Measurements from ENCODE around the gene PTPRE.
A peak's percentile ranks its signal among the peaks of the same experiment; 100 is the strongest.

PTPRE gene

DNA sequence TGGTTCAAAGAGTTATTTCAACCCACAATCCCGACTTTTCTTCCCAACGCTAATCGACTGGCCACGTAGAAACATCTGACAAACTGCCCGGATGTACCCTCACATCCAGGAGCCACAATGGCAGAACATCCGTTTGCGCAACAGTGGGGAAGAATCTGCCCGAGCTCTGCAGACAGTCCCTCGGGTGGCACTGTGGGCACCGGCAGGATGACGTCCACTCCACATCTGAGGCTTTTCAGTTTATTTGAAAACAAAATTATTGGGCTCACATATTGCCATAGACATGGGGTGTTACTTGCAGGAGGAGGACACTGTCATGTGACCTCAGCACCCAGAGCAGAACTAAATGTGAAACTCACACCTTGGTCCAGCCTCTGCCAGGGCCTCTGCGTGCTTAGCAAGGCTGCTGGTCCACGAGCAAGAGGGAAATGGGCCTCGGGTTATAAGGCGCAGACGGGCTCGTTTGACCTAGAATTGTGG, 135.3 kb downstream of the PTPRE start:
- DNase-seq (ENCODE audit: insufficient read length): no peak
- TF ChIP-seq POLR2AphosphoS5 (IDR thresholded peaks at IDR 0.05; ENCODE audit: low read depth, low read length): no peak
- TF ChIP-seq TAF1 (IDR thresholded peaks at IDR 0.05; ENCODE audit: borderline replicate concordance, low read depth, low read length): no peak
- TF ChIP-seq POLR2A (IDR thresholded peaks at IDR 0.05; ENCODE audit: low read depth, low read length): no peak
- FAIRE-seq: no peak

DNA sequence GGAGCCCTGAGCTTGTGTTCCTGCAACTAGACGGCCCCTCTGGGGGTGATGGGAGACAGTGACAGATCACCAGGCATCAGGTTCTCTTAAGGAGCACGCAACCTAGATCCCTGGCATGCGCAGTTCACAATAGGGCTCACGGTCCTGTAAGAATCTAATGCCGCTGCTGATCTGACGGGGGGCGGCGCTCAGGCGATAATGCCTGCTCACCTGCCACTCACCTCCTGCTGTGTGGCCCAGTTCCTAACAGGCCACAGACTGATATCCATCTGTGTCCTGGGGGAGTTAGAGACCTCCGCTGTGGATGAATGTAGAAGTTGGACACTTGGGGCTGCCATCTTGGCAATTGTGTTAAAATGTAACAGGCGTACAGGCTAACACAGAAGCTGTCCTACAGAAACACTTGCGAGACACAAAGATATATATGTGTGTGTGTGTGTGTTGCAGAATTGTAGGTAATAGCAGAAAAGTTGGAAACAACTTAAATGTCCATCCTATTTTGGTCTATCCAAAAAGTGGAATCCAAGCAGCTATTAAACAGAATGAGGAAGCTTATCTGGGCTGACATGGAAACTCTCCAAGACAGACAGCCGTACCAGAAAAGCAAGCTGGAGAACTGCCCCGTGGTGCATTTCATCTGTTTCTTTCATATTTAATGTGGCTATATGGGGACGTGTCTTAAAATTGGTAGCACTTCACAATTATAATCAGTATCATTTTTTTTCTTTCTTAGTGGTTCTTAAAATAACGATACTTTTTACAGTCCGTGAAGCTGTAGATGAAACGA, 136.5 kb downstream of the PTPRE start:
- DNase-seq (ENCODE audit: insufficient read length) (no peak), FAIRE-seq (no peak)
- TF ChIP-seq POLR2A (IDR thresholded peaks at IDR 0.05; ENCODE audit: low read depth, low read length) (no peak), POLR2AphosphoS5 (IDR thresholded peaks at IDR 0.05; ENCODE audit: low read depth, low read length) (no peak), TAF1 (IDR thresholded peaks at IDR 0.05; ENCODE audit: borderline replicate concordance, low read depth, low read length) (no peak)

DNA sequence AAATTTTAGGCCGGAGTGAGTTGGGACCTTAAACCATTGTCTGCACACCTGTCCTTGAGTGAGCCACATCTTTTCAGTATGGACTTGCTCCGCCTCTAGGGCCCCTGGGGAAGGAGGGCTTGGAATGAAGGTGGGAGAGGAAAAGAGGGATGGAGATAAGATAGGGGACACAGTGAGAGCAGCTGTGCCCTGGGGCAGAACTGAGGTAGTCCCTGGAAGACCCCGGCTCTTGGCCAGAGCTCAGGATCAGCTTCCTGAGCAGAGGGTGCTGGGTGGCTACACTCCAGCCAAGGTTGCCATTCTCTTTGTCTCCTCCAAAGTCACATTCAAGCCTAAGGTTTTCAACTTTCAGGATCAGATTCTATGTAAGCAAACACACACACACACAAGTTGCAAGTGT, 137.3 kb downstream of the PTPRE start:
- TF ChIP-seq POLR2A (IDR thresholded peaks at IDR 0.05; ENCODE audit: low read depth, low read length) (no peak), TAF1 (IDR thresholded peaks at IDR 0.05; ENCODE audit: borderline replicate concordance, low read depth, low read length) (no peak), POLR2AphosphoS5 (IDR thresholded peaks at IDR 0.05; ENCODE audit: low read depth, low read length) (no peak)
- no peak for DNase-seq (ENCODE audit: insufficient read length)
- no peak for FAIRE-seq

DNA sequence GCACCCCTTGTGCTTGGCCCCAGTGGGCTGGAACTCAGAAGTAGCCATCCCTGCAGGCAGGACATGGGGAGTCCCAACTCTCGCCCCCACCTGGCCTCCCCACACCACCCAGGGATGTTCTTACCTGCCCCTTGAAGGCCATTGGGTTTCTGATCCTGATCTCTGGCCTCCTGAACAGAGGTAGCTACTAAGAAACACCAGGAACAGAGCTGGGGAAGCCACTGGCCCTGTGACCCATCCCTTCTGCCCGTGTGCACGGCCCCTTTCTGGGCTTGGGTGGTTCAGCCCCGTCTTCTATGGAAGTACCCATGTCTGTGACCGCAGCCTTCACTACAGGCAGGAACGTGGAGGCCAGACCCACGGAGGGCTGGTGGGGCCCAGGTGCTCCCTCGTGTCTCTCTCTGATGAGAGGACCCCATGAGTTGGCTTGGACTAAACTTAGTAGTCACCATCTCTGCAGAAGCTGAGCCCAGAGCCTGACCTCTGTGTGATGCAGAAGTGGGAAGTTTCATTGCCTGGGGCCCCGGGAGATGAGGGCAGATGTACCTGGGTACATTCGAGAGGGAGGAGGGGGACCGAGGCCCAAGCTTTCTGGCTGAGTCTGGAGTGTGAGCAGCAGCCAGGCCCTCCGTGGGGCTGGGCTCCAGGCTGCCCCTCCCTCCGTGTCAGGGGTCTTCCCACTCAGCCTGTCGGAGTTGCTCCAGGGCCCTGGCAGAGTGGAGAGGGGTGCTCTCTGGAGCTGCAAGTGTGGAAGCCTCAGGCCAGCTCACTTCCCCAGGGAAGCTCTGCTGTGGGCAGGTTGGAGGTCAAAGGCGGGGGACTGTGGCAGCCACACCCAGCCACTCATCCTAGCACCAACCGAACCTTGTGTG, 138.3 kb downstream of the PTPRE start:
- FAIRE-seq (no peak), DNase-seq (ENCODE audit: insufficient read length) (no peak)
- TF ChIP-seq POLR2A (IDR thresholded peaks at IDR 0.05; ENCODE audit: low read depth, low read length): no peak
- no peak for TF ChIP-seq TAF1 (IDR thresholded peaks at IDR 0.05; ENCODE audit: borderline replicate concordance, low read depth, low read length)
- no peak for TF ChIP-seq POLR2AphosphoS5 (IDR thresholded peaks at IDR 0.05; ENCODE audit: low read depth, low read length)

DNA sequence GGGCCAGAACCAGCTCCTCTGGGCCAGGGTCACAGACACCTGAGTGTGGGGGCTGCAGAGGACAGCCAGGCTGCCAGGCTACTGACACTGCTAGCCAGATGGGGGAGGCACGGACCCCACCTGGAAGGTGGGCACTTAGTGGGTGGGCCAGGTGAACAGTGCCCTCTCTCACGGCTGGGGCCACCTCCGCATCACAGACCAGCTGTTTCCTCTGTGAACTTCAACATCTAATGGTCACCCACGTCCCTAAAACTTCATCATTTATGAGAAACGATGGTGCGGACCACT, 138.9 kb downstream of the PTPRE start:
- no peak for TF ChIP-seq POLR2AphosphoS5 (IDR thresholded peaks at IDR 0.05; ENCODE audit: low read depth, low read length)
- TF ChIP-seq TAF1 (IDR thresholded peaks at IDR 0.05; ENCODE audit: borderline replicate concordance, low read depth, low read length): no peak
- no peak for TF ChIP-seq POLR2A (IDR thresholded peaks at IDR 0.05; ENCODE audit: low read depth, low read length)
- DNase-seq (ENCODE audit: insufficient read length): no peak
- no peak for FAIRE-seq

DNA sequence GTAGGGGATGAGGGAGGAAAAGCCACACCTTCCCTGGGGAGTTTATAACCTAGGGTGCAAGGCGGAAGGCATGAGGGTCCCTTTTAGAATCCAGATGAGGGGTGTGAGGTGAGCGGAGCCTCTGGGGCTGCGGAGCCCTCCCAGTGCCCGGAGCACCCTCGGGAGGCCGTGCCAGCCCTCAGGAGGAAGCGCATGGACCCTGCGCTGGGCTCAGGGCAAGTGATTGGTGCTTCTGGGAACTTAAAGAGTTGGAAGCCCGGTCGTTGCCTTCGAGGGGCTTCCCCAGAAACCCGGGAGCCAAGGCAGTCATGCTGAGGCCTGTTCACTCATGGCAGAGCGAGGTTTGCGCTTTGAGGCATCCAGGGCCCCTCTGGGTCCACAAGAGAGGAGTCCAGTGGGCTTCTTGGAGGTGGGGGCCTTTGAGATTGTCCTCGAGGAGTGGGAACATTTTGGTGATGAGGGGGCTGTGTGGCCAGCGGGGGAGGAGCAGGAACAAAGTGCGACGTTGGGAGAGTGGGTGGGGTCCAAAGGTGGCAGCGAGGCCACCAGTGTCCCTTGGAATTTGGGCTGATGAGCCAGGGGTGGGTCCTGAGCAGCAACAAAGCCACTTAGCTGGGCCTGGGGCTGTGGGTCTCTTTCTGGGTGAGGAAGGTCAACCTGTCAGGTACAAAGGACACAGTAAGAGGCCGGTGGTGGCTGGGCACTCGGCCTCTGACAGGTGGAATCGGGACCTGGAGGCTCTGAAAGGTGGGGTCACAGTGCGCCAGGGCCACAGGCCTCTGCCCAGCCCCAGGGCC, 139.5 kb downstream of the PTPRE start:
- TF ChIP-seq TAF1 (IDR thresholded peaks at IDR 0.05; ENCODE audit: borderline replicate concordance, low read depth, low read length) (no peak), POLR2AphosphoS5 (IDR thresholded peaks at IDR 0.05; ENCODE audit: low read depth, low read length) (no peak), POLR2A (IDR thresholded peaks at IDR 0.05; ENCODE audit: low read depth, low read length) (no peak)
- DNase-seq (ENCODE audit: insufficient read length) (no peak), FAIRE-seq (no peak)

DNA sequence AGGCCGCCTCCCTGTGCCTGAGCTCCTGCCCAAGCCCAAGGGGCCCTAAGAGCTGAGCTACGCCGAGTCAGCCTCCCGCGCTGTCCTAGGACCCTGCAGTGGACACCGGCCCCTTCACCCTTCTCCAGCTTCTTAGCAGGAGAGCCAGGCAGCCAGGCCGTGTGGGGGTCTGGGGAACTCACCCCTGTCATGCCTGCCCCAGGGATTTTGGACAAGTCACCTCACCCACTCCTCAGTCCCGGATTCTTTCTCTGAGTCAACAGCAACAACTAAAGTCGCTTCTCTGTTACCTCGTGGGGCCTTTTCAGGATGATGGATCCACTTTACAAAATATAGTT, 140.0 kb downstream of the PTPRE start:
- TF ChIP-seq POLR2AphosphoS5 (IDR thresholded peaks at IDR 0.05; ENCODE audit: low read depth, low read length): no peak
- TF ChIP-seq TAF1 (IDR thresholded peaks at IDR 0.05; ENCODE audit: borderline replicate concordance, low read depth, low read length): no peak
- TF ChIP-seq POLR2A (IDR thresholded peaks at IDR 0.05; ENCODE audit: low read depth, low read length): no peak
- FAIRE-seq: peak; percentile 42
- no peak for DNase-seq (ENCODE audit: insufficient read length)

DNA sequence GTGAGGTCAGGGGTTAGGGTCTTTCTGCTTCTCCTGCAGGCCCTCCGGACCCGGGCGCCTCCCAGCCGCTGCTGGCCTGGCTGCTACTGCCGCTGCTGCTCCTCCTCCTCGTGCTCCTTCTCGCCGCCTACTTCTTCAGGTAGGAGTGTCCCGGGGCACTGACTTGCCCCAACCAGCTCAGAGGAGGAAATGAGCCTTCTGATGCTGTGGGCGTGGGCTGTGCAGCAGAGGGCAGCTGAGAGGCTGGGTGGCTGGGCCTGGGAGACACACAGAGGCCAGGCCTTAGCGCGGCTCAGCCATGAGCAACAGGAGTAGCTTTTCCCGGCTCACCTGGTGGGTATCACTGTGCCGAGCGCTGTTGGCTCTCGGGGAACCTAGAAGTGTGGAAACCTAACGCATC, 140.4 kb downstream of the PTPRE start:
- peak; percentile 90 for DNase-seq (ENCODE audit: insufficient read length)
- TF ChIP-seq POLR2A (IDR thresholded peaks at IDR 0.05; ENCODE audit: low read depth, low read length) (peak; percentile 61; the same call in 1 of the 2 replicates), POLR2AphosphoS5 (IDR thresholded peaks at IDR 0.05; ENCODE audit: low read depth, low read length) (0 out of 2 replicates have a peak, but pooled peaks have one; percentile 65), TAF1 (IDR thresholded peaks at IDR 0.05; ENCODE audit: borderline replicate concordance, low read depth, low read length) (no peak)
- peak; percentile 95 for FAIRE-seq

DNA sequence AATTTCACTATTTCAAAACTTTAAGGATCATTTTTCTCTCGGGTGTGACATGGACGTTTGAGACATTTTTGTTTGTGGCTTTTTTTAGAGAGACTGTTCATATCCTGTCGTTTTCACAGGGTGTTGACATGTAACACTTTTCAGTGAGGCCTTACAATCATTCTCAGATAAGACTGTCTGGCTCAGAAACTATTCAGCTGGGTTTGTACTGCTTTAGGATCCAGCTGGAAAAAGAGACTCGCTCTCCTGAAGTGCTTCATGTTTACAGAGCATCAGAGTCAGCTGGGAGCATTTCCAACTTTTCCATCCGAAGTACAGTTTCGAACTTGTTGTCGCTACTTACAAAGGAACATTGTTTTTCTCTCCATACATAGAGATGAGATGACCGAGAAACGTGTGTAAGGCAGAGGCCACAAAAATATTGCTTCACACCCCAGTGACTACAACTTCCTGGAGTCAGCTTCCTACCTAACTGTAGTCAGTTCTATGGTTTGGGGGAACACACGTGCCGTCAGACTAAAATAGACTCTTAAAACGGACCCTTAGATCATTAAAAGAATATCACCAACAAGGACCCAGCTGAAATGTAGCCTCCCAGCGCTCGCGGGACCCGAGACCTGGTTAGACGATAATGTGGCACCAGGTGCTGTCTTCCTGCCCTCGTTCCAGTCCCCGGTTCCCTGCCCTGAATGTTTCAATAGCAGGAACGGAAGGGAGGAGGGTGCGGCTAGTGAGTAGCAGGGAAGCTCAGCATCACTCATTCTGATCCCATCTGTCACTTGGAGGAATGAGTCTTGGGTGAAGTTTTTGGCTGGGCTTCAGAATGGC, 141.3 kb downstream of the PTPRE start:
- no peak for FAIRE-seq
- TF ChIP-seq TAF1 (IDR thresholded peaks at IDR 0.05; ENCODE audit: borderline replicate concordance, low read depth, low read length) (no peak), POLR2A (IDR thresholded peaks at IDR 0.05; ENCODE audit: low read depth, low read length) (no peak), POLR2AphosphoS5 (IDR thresholded peaks at IDR 0.05; ENCODE audit: low read depth, low read length) (no peak)
- no peak for DNase-seq (ENCODE audit: insufficient read length)

DNA sequence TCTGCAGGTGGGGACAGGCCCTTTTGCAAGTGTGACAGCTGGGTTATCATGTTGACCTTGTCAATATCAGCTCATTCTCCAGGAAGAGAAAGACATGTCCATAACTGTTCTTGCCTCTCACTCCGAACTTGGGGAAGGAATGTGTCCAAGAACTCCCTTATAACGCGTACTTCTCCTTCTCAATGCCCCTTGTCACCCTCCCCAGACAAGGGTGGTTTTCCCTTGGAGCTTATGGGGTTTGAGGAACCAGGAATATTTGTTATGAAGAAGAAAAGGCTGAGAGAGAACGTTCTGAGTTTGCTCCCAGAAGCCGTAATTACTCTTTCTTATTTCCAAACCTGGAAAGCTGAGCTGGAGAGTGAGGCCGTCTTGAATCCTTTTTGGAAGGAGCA, 141.9 kb downstream of the PTPRE start:
- TF ChIP-seq POLR2AphosphoS5 (IDR thresholded peaks at IDR 0.05; ENCODE audit: low read depth, low read length): no peak
- TF ChIP-seq TAF1 (IDR thresholded peaks at IDR 0.05; ENCODE audit: borderline replicate concordance, low read depth, low read length): no peak
- DNase-seq (ENCODE audit: insufficient read length) (no peak), FAIRE-seq (no peak)
